H9 (cell line): ENCODE measurements around the gene ATXN7. TPM values are rescaled to one million over a fixed set of nuclear protein-coding genes. Genes with fewer than 3 reads are reported as not detected.

Source experiments
- DNase-seq: peaks from one replicate; pipeline ENCODE4 v3.0.0-alpha.2; 2017
- H2AFZ ChIP-seq: one replicate; pipeline ENCODE4 v1.6.1; 2013; ENCODE audit warnings: mild to moderate bottlenecking, low read length, control low read depth, moderate library complexity
- H2AK5ac ChIP-seq: 2 replicates; pipeline ENCODE4 v1.6.1; 2013; ENCODE audit warnings: low read length, control low read depth, mixed read lengths; ENCODE audit not compliant: insufficient read length
- H2BK120ac ChIP-seq: one replicate; pipeline ENCODE4 v1.6.1; 2013; ENCODE audit warnings: low read depth, mild to moderate bottlenecking, low read length, control low read depth, inconsistent platforms; ENCODE audit not compliant: poor library complexity, severe bottlenecking
- H2BK12ac ChIP-seq: 2 replicates; pipeline ENCODE4 v1.6.1; 2013; ENCODE audit warnings: low read length, control low read depth, mixed read lengths, low read depth; ENCODE audit not compliant: insufficient read length
- H2BK15ac ChIP-seq: 2 replicates; pipeline ENCODE4 v1.6.1; 2013; ENCODE audit warnings: low read depth, low read length, control low read depth
- H2BK20ac ChIP-seq: one replicate; pipeline ENCODE4 v1.6.1; 2013; ENCODE audit warnings: low read depth, mild to moderate bottlenecking, low read length, control low read depth, inconsistent platforms; ENCODE audit not compliant: poor library complexity, severe bottlenecking
- H2BK5ac ChIP-seq: 2 replicates; pipeline ENCODE4 v1.6.1; 2013; ENCODE audit warnings: low read length, control low read depth, mixed read lengths; ENCODE audit not compliant: insufficient read length
- H3K14ac ChIP-seq: 2 replicates; pipeline ENCODE4 v1.6.1; 2013; ENCODE audit warnings: low read length, control low read depth; ENCODE audit not compliant: insufficient read depth
- H3K18ac ChIP-seq: 2 replicates; pipeline ENCODE4 v1.6.1; 2013; ENCODE audit warnings: low read depth, mild to moderate bottlenecking, mixed read lengths, low read length, control low read depth; ENCODE audit not compliant: insufficient read length
- H3K23ac ChIP-seq: 2 replicates; pipeline ENCODE4 v1.6.1; 2013; ENCODE audit warnings: low read length, control low read depth, mixed read lengths, low read depth; ENCODE audit not compliant: insufficient read length
- H3K23me2 ChIP-seq: 2 replicates; pipeline ENCODE4 v1.6.1; 2013; ENCODE audit warnings: low read depth, mild to moderate bottlenecking, mixed read lengths, low read length, control low read depth; ENCODE audit not compliant: insufficient read length, poor library complexity, severe bottlenecking
- H3K27ac ChIP-seq: 2 replicates; pipeline ENCODE4 v1.5.1; 2013; ENCODE audit warnings: low read length, control low read depth, mixed read lengths, low read depth; ENCODE audit not compliant: insufficient read length
- H3K27me3 ChIP-seq: 2 replicates; pipeline ENCODE4 v1.6.1; 2013; ENCODE audit warnings: low read length, control low read depth, inconsistent platforms; ENCODE audit not compliant: insufficient read depth
- H3K4ac ChIP-seq: 2 replicates; pipeline ENCODE4 v1.6.1; 2013; ENCODE audit warnings: low read depth, mild to moderate bottlenecking, control low read depth, inconsistent platforms, low read length, moderate library complexity
- H3K4me1 ChIP-seq: 2 replicates; pipeline ENCODE4 v1.6.1; 2013; ENCODE audit warnings: low read length, control low read depth, inconsistent platforms; ENCODE audit not compliant: insufficient read depth
- H3K4me2 ChIP-seq: 2 replicates; pipeline ENCODE4 v1.6.1; 2013; ENCODE audit warnings: low read length, control low read depth, mixed read lengths; ENCODE audit not compliant: insufficient read length, insufficient read depth
- H3K56ac ChIP-seq: 2 replicates; pipeline ENCODE4 v1.6.1; 2013; ENCODE audit warnings: low read depth, mild to moderate bottlenecking, mixed read lengths, low read length, control low read depth; ENCODE audit not compliant: insufficient read length
- H3K79me1 ChIP-seq: 2 replicates; pipeline ENCODE4 v1.6.1; 2013; ENCODE audit warnings: low read depth, mild to moderate bottlenecking, moderate library complexity, low read length, control low read depth, inconsistent platforms; ENCODE audit not compliant: insufficient read depth, poor library complexity, severe bottlenecking
- H3K79me2 ChIP-seq: 2 replicates; pipeline ENCODE4 v1.6.1; 2013; ENCODE audit warnings: low read length, control low read depth, inconsistent platforms; ENCODE audit not compliant: insufficient read depth
- H3K9ac ChIP-seq: 2 replicates; pipeline ENCODE4 v1.6.1; 2013; ENCODE audit warnings: low read length, control low read depth, mixed read lengths; ENCODE audit not compliant: insufficient read length; ENCODE audit errors: extremely low read depth
- H3K9me3 ChIP-seq: one replicate; pipeline ENCODE4 v1.6.1; 2013; ENCODE audit warnings: low read depth, low read length, inconsistent platforms; ENCODE audit not compliant: control insufficient read depth
- H3T11ph ChIP-seq: one replicate; pipeline ENCODE4 v1.6.1; 2013; ENCODE audit warnings: mild to moderate bottlenecking, low read length, control low read depth, inconsistent platforms
- H4K20me1 ChIP-seq: one replicate; pipeline ENCODE4 v1.6.1; 2013; ENCODE audit not compliant: control insufficient read depth, insufficient read length, insufficient read depth
- H4K5ac ChIP-seq: 2 replicates; pipeline ENCODE4 v1.6.1; 2013; ENCODE audit warnings: low read depth, mild to moderate bottlenecking, mixed read lengths, low read length, control low read depth; ENCODE audit not compliant: insufficient read length
- H4K8ac ChIP-seq: replicated peaks from 2 replicates; pipeline ENCODE4 v1.6.1; 2013; ENCODE audit warnings: low read length, control low read depth, mixed read lengths, low read depth; ENCODE audit not compliant: insufficient read length
- H4K91ac ChIP-seq: 2 replicates; pipeline ENCODE4 v1.6.1; 2013; ENCODE audit warnings: low read depth, mild to moderate bottlenecking, moderate library complexity, mixed read lengths, low read length, control low read depth; ENCODE audit not compliant: insufficient read length
- H3K27ac Mint-ChIP-seq, 3 experiments: 2 replicates in 2 of 3; 3 replicates in 1 of 3; pipeline ENCODE4 v1.8.0; 2020 to 2021; ENCODE audit warnings: mixed read lengths in 3 of 3, mild to moderate bottlenecking in 1 of 3, moderate library complexity in 1 of 3
- H3K27me3 Mint-ChIP-seq: 2 replicates; pipeline ENCODE4 v1.8.0; 2021; ENCODE audit warnings: low read depth, mild to moderate bottlenecking, moderate library complexity, mixed read lengths
- H3K36me3 Mint-ChIP-seq, 3 experiments: 2 replicates in 2 of 3; 3 replicates in 1 of 3; pipeline ENCODE4 v1.8.0; 2020 to 2021; ENCODE audit warnings: low read depth in 3 of 3, mixed read lengths in 3 of 3; ENCODE audit not compliant: insufficient read depth in 1 of 3
- H3K4me1 Mint-ChIP-seq, 2 experiments: 2 replicates each; pipeline ENCODE4 v1.8.0; 2020; ENCODE audit warnings: mixed read lengths in 2 of 2
- H3K4me3 Mint-ChIP-seq, 2 experiments: 2 replicates in 1 of 2; 3 replicates in 1 of 2; pipeline ENCODE4 v1.8.0; 2020 to 2021; ENCODE audit warnings: mild to moderate bottlenecking in 2 of 2, mixed read lengths in 2 of 2, moderate library complexity in 1 of 2
- H3K9me3 Mint-ChIP-seq, 2 experiments: 2 replicates in 1 of 2; 3 replicates in 1 of 2; pipeline ENCODE4 v1.8.0; 2020; ENCODE audit warnings: mild to moderate bottlenecking in 2 of 2, mixed read lengths in 2 of 2, moderate library complexity in 1 of 2
- WGBS: extraction: QIAGEN DNeasy Blood & Tissue Kit; methylation state at CpG from one replicate; pipeline ENCODE4 v1.1.7; 2013; ENCODE audit warnings: missing lambda C conversion rate, low lambda C conversion rate, mixed read lengths; ENCODE audit not compliant: insufficient read length; ENCODE audit errors: extremely low coverage; 5-methylcytosine and 5-hydroxymethylcytosine counted together
- total RNA-seq: library from RNA; stranded (reverse); gene quantifications from 2 replicates; pipeline ENCODE4 v1.2.1, GENCODE V29; 2021
- TF ChIP-seq, protein P1 (sequence below): fragments of 200-600 bp; sonication (generic); conservative IDR thresholded peaks from 3 replicates; pipeline ENCODE4 v1.8.0; 2021; ENCODE audit warnings: antibody characterized with exemption, mild to moderate bottlenecking

The ATXN7 gene
- total RNA-seq, 1 experiment from 2014 or later = 21.5 TPM

DNA sequence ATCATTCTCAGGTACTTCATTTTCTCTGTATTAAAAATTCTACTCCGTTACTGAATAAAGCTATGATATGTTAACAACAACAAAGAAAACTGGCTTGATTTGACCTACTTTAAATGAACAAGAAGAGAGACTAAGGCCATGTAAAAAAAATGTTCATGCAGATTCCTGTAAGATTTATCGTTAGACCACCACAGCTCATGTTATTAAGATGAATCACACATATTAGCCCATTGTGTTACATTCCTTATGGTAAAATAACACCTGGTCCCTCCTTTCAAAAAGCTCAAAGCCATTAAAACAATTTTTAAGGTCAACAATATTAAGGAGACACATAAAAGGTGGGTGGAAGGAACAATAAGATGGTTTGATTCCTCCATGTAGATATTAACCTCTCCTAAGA, 6.4 kb upstream of the ATXN7 start:
- Mint-ChIP-seq H3K27me3 (no peaks in the 10 kb centered on the region), H3K4me3 (no peak overlapping the region), H3K9me3 (no peaks in the 10 kb centered on the region), H3K27ac (peak overlapping the region in 1 of 3 experiments; percentile 58; a peak in 2 of 7 replicates), H3K36me3 (no peaks in the 10 kb centered on the region; a peak in 2 of 7 replicates), H3K4me1 (peaks cover 67 to 68% of the 10 kb centered on the region in 2 experiments)
- H2AK5ac ChIP-seq = no peak overlapping the region
- H3K23ac ChIP-seq = no peak overlapping the region
- no peak overlapping the region for H3T11ph ChIP-seq
- no peak overlapping the region for H2BK5ac ChIP-seq
- no peak overlapping the region for H4K91ac ChIP-seq
- H3K18ac ChIP-seq = no peak overlapping the region
- H3K9me3 ChIP-seq = no peaks in the 10 kb centered on the region
- no peak overlapping the region for H3K27ac ChIP-seq
- no peak overlapping the region for H3K56ac ChIP-seq
- no peak overlapping the region for H2AFZ ChIP-seq
- H4K8ac ChIP-seq = no peak overlapping the region
- H2BK20ac ChIP-seq = no peak overlapping the region
- no peak overlapping the region for H4K5ac ChIP-seq
- H3K4ac ChIP-seq = no peak overlapping the region
- no peak overlapping the region for H3K14ac ChIP-seq
- no peak for DNase-seq
- H3K23me2 ChIP-seq = no peaks in the 10 kb centered on the region
- no peaks in the 10 kb centered on the region for H3K27me3 ChIP-seq
- TF ChIP-seq, protein P1, sequence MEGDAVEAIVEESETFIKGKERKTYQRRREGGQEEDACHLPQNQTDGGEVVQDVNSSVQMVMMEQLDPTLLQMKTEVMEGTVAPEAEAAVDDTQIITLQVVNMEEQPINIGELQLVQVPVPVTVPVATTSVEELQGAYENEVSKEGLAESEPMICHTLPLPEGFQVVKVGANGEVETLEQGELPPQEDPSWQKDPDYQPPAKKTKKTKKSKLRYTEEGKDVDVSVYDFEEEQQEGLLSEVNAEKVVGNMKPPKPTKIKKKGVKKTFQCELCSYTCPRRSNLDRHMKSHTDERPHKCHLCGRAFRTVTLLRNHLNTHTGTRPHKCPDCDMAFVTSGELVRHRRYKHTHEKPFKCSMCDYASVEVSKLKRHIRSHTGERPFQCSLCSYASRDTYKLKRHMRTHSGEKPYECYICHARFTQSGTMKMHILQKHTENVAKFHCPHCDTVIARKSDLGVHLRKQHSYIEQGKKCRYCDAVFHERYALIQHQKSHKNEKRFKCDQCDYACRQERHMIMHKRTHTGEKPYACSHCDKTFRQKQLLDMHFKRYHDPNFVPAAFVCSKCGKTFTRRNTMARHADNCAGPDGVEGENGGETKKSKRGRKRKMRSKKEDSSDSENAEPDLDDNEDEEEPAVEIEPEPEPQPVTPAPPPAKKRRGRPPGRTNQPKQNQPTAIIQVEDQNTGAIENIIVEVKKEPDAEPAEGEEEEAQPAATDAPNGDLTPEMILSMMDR = no peak
- no peak overlapping the region for H2BK12ac ChIP-seq
- no peak overlapping the region for H2BK120ac ChIP-seq
- no CpG with 5 or more reads among the region's 2 CpGs for WGBS
- peaks cover 2% of the 10 kb centered on the region; the same call in 1 of the 2 replicates for H3K4me1 ChIP-seq
- H4K20me1 ChIP-seq = no peaks in the 10 kb centered on the region
- no peak overlapping the region for H3K9ac ChIP-seq
- H3K79me2 ChIP-seq = peaks cover 2% of the 10 kb centered on the region; the same call in 1 of the 2 replicates
- H3K79me1 ChIP-seq = no peaks in the 10 kb centered on the region
- no peak overlapping the region for H3K4me2 ChIP-seq
- no peak overlapping the region for H2BK15ac ChIP-seq
